HG02840 (cell line): ENCODE data around the gene PRKAG2.
"Not testable (repeated sequence)": the region's sequence is repeated elsewhere in the genome, so short reads cannot be mapped to it uniquely, and the experiment has no call there.

Experiments
- ATAC-seq: cut with Tn5 transposase; IDR thresholded peaks from one replicate; pipeline ENCODE4 v1.9.1; 2021; ENCODE audit warnings: mild to moderate bottlenecking, moderate library complexity, moderate number of reproducible peaks; ENCODE audit not compliant: unreplicated experiment, low FRiP score

Gene PRKAG2

GRCh38 chr7:151792636-151793035 is 84.3 kb downstream of the PRKAG2 start:
- no peak for ATAC-seq

- no peak for ATAC-seq
Observed at GRCh38 chr7:151792086-151792485, 84.8 kb downstream of the PRKAG2 start.

- ATAC-seq, result no peak
Observed at GRCh38 chr7:151790830-151791620, 85.9 kb downstream of the PRKAG2 start.

GRCh38 chr7:151790095-151790829 is 86.7 kb downstream of the PRKAG2 start:
- ATAC-seq, result no peak

- ATAC-seq, result no peak
Observed at GRCh38 chr7:151789380-151789947, 87.5 kb downstream of the PRKAG2 start.

GRCh38 chr7:151787348-151787747 is 89.6 kb downstream of the PRKAG2 start:
- no peak for ATAC-seq

- ATAC-seq, result no peak
Observed at GRCh38 chr7:151786936-151787335, 90.0 kb downstream of the PRKAG2 start.

- ATAC-seq, result no peak
Observed at GRCh38 chr7:151786241-151786640, 90.7 kb downstream of the PRKAG2 start.

- ATAC-seq, result no peak
Observed at GRCh38 chr7:151785681-151785965, 91.3 kb downstream of the PRKAG2 start.

- no peak for ATAC-seq
Observed at GRCh38 chr7:151784853-151785680, 91.8 kb downstream of the PRKAG2 start.

GRCh38 chr7:151783958-151784575 is 92.8 kb downstream of the PRKAG2 start:
- ATAC-seq, result no peak

GRCh38 chr7:151782598-151783448 is 94.1 kb downstream of the PRKAG2 start:
- ATAC-seq, result peak; percentile 61

- not testable (repeated sequence) for ATAC-seq
Observed at GRCh38 chr7:151782256-151782597, 94.7 kb downstream of the PRKAG2 start.

GRCh38 chr7:151781161-151781845 is 95.6 kb downstream of the PRKAG2 start:
- no peak for ATAC-seq

- ATAC-seq, result no peak
Observed at GRCh38 chr7:151780631-151781030, 96.3 kb downstream of the PRKAG2 start.

- no peak for ATAC-seq
Observed at GRCh38 chr7:151779678-151780077, 97.2 kb downstream of the PRKAG2 start.

GRCh38 chr7:151779255-151779654 is 97.7 kb downstream of the PRKAG2 start:
- no peak for ATAC-seq

- ATAC-seq, result no peak
Observed at GRCh38 chr7:151777908-151778670, 98.8 kb downstream of the PRKAG2 start.
